Epithelial cell of esophagus (primary cell): ENCODE results near the gene DGKI.

Source experiments
- DNase-seq: peaks from one replicate; pipeline ENCODE4 v3.0.0; 2010; ENCODE audit warnings: low read depth
- H3K4me3 ChIP-seq: 2 replicates; pipeline ENCODE4 v1.5.1; 2011; ENCODE audit warnings: mild to moderate bottlenecking, low read length, control low read depth
- CTCF ChIP-seq: IDR thresholded peaks from 2 replicates; pipeline ENCODE4 v1.5.1; 2011; ENCODE audit warnings: low read depth, mild to moderate bottlenecking, low read length, control low read depth, inconsistent platforms; ENCODE audit not compliant: insufficient read depth; ENCODE audit errors: missing control alignments

DGKI gene

DNA sequence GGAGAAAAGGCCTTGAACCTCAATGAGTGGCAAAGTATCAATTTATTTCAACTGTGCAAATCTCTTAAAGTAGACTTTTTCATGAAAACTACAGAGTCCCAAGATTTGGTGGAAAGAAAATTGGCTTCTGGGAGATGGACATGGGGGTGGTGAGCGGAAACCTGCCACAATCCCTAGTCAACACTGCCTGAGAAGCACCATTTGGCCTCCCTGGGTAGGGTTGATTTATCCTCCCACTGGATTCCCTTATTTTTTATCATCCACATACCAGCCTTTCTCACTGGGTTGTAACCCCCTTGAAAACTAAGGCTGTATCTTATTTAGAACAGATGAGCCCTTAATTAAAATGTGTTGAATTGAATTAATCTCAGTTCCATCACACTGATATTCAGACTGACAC is 401.5 kb downstream of the DGKI start:
- no peak overlapping the region for H3K4me3 ChIP-seq
- no peak for TF ChIP-seq CTCF
- no peak for DNase-seq

- H3K4me3 ChIP-seq = no peak overlapping the region
- TF ChIP-seq CTCF = no peak
- peak; percentile 41 for DNase-seq
Observed at GRCh38 chr7:137443616-137444015, 403.2 kb downstream of the DGKI start.

- no peak for DNase-seq
- no peak overlapping the region for H3K4me3 ChIP-seq
- no peak for TF ChIP-seq CTCF
Observed at GRCh38 chr7:137441451-137441850, 405.3 kb downstream of the DGKI start.

GRCh38 chr7:137439829-137440825 is 406.6 kb downstream of the DGKI start:
- H3K4me3 ChIP-seq = no peak overlapping the region
- TF ChIP-seq CTCF = no peak
- DNase-seq = no peak

- H3K4me3 ChIP-seq = no peak overlapping the region
- DNase-seq = no peak
- no peak for TF ChIP-seq CTCF
Observed at GRCh38 chr7:137434946-137435345, 411.8 kb downstream of the DGKI start.

DNA sequence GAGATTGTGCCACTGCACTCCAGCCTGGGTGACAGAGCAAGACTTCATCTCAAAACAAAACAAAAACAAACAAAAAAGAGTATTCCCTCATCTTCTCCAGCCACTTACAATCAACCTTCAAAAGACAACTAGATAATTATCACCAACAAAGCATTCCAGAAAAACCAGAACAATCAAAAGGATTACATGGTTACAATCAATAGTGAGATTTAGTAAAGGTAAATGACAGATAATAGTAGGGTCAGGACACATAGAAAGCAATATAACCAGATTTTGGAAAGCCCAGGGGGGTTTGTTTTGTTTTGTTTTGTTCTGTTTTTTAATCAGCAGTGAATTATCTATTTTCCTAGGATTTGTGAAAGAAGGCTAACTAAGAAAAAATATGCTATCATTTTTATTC is 412.2 kb downstream of the DGKI start:
- H3K4me3 ChIP-seq = no peak overlapping the region
- no peak for DNase-seq
- TF ChIP-seq CTCF = no peak
